Ovary (tissue), 9 donors: ENCODE data around the gene RAB6B. TPM values are rescaled to one million over a fixed set of nuclear protein-coding genes. Genes with fewer than 3 reads are reported as not detected.

Experiments
- DNase-seq, 5 donors: peaks; one replicate each; pipeline ENCODE4 v3.0.0-alpha.2; 2019 to 2020
- H3K27ac ChIP-seq, 2 donors: fragments of 200-600 bp; one replicate each; pipeline versions ENCODE4 v1.5.1 to v1.8.0; 2019 to 2022
- H3K27me3 ChIP-seq: fragments of 200-600 bp; one replicate; pipeline ENCODE4 v1.8.0; 2022
- H3K36me3 ChIP-seq: fragments of 200-600 bp; sonication (generic); one replicate; pipeline ENCODE4 v1.5.1; 2019
- H3K4me1 ChIP-seq: one replicate; pipeline ENCODE4 v1.8.1; 2013; ENCODE audit warnings: mild to moderate bottlenecking, moderate library complexity; ENCODE audit not compliant: insufficient read depth
- H3K4me3 ChIP-seq: fragments of 200-600 bp; sonication (generic); one replicate; pipeline ENCODE4 v1.5.1; 2017
- H3K9me3 ChIP-seq, 2 donors: fragments of 200-600 bp in 1 of 2; sonication (generic) in 1 of 2; one replicate each; pipeline versions ENCODE4 v1.5.1 to v1.8.1; 2013 to 2019; ENCODE audit warnings: mild to moderate bottlenecking in 1 of 2, moderate library complexity in 1 of 2
- EP300 ChIP-seq: sonication (generic); formaldehyde crosslinking; IDR thresholded peaks from one replicate; pipeline ENCODE4 v1.6.1; 2017; ENCODE audit warnings: antibody characterized with exemption
- POLR2A ChIP-seq: fragments of 450-650 bp; IDR thresholded peaks from one replicate; pipeline ENCODE4 v1.6.1; 2017; ENCODE audit warnings: antibody characterized with exemption, mild to moderate bottlenecking, moderate library complexity
- WGBS, 3 donors: extraction: QIAGEN DNeasy Blood & Tissue Kit in 1 of 3; methylation state at CpG; one replicate each; pipeline versions ENCODE4 v1.1.5 to v1.1.7; 2013 to 2017; 5-methylcytosine and 5-hydroxymethylcytosine counted together
- intact Hi-C, 4 donors: fragments of 100-400 bp; cut with DNase I; formaldehyde crosslinking; loops; one replicate each; pipeline versions ENCODE4 v1.11.0 to v1.15.1; 2022 to 2023
- polyA plus RNA-seq, 2 donors: library from polyadenylated mRNA; stranded (reverse); fragments of 200-250 nt in 1 of 2; fragments of 350-450 nt in 1 of 2; fragmentation: Illumina TruSeq in 1 of 2; extraction: RNeasy Lipid Tissue Mini Kit (QIAGEN cat#74804) in 1 of 2; gene quantifications; one replicate each; pipeline ENCODE4 v1.2.3, GENCODE V29; 2013 to 2014
- total RNA-seq, 7 donors: library from RNA; depleted of rRNA in 2 of 7; stranded (reverse); fragments of >200 nt in 2 of 7; fragmentation: NEBNext Ultra II Directional in 3 of 7; extraction: Animal tissue kit (Norgen Biotek cat#: 25700) in 3 of 7; gene quantifications; one replicate each; pipeline versions ENCODE4 v1.1.0 to v1.2.4, GENCODE V29; 2016 to 2023
- TF ChIP-seq, protein P1 (sequence below), 3 donors: fragments of 450-650 bp in 2 of 3; fragments of 200-600 bp in 1 of 3; IDR thresholded peaks; one replicate each; pipeline versions ENCODE4 v1.5.1 to v1.8.0; 2016 to 2022; ENCODE audit warnings: antibody characterized with exemption in 3 of 3, mild to moderate bottlenecking in 1 of 3
- donor health status: DM: no; HTN: no; CAD: no; lungs with moderate emphysema.
- donor health status: DM: no; HTN: no; CAD: no.
- donor health status: Bipolar disorder and iron deficiency.
- donor health status: DM: yes; HTN: yes; CAD: no.
- donor health status: DM: no; HTN: no; CAD: no.
- donor health status: DM: yes; HTN: yes; CAD: no.

Gene RAB6B
- total and polyA plus RNA-seq, 9 donors = 0.50 to 9.1 (median 3.9) TPM

- Histone ChIP-seq H3K27me3 (no peaks in the 10 kb centered on the region), H3K9me3 (no peaks in the 10 kb centered on the region), H3K36me3 (no peaks in the 10 kb centered on the region), H3K4me1 (no peaks in the 10 kb centered on the region), H3K27ac (no peak overlapping the region), H3K4me3 (no peak overlapping the region)
- 90 to 92% (median 91%) methylated on average over 14 of the region's 14 CpGs for WGBS, 3 donors
- no peak for DNase-seq
- TF ChIP-seq, protein P1, sequence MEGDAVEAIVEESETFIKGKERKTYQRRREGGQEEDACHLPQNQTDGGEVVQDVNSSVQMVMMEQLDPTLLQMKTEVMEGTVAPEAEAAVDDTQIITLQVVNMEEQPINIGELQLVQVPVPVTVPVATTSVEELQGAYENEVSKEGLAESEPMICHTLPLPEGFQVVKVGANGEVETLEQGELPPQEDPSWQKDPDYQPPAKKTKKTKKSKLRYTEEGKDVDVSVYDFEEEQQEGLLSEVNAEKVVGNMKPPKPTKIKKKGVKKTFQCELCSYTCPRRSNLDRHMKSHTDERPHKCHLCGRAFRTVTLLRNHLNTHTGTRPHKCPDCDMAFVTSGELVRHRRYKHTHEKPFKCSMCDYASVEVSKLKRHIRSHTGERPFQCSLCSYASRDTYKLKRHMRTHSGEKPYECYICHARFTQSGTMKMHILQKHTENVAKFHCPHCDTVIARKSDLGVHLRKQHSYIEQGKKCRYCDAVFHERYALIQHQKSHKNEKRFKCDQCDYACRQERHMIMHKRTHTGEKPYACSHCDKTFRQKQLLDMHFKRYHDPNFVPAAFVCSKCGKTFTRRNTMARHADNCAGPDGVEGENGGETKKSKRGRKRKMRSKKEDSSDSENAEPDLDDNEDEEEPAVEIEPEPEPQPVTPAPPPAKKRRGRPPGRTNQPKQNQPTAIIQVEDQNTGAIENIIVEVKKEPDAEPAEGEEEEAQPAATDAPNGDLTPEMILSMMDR (IDR thresholded peaks at IDR 0.05) = no peak
- no peak for TF ChIP-seq EP300
- TF ChIP-seq POLR2A = no peak
- intact Hi-C loops = loop anchor here in 1 of 4 donors (5.0 kb wide), 1 partner anchor 968 kb away; no protein-coding TSS in a partner anchor
Observed at GRCh38 chr3:133834621-133835417, 60.9 kb downstream of the RAB6B start.

- Histone ChIP-seq H3K4me1 (no peaks in the 10 kb centered on the region), H3K27ac (no peak overlapping the region), H3K36me3 (no peaks in the 10 kb centered on the region), H3K27me3 (no peaks in the 10 kb centered on the region), H3K9me3 (no peaks in the 10 kb centered on the region), H3K4me3 (no peak overlapping the region)
- TF ChIP-seq, protein P1 (IDR thresholded peaks at IDR 0.05) = no peak
- TF ChIP-seq POLR2A (no peak), EP300 (no peak)
- WGBS, 3 donors = 84 to 88% (median 85%) methylated on average over 13 of the region's 13 CpGs
- intact Hi-C loops = loop anchor here in 1 of 4 donors (5.0 kb wide), 1 partner anchor 967 kb away; no protein-coding TSS in a partner anchor
- DNase-seq = no peak
Observed at GRCh38 chr3:133833880-133834620, 61.6 kb downstream of the RAB6B start.

DNA sequence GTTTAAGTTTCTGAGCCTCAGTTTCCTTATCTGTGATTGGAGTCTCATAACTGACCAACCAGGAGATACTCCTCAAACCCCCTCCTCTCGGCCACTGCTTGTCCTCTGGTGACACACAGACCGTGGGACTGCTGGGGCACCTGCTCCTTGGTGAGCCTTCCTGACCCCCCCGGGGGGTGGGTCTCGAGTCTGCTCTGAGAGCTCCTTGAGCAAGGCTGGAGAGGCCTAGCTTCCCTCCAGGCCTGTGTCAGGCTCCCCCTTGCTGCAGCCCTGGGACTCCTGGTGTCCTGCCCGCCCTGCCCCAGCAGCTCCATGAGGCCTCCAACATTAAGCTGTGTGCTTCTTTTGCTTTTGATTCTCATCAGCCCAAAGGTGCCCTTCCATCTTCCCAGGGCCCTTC, 62.4 kb downstream of the RAB6B start:
- H3K4me1 ChIP-seq = no peaks in the 10 kb centered on the region
- H3K36me3 ChIP-seq = no peaks in the 10 kb centered on the region
- no peak for DNase-seq
- H3K4me3 ChIP-seq = no peak overlapping the region
- 86 to 92% (median 90%) methylated on average over 5 of the region's 5 CpGs for WGBS, 3 donors
- H3K9me3 ChIP-seq = no peaks in the 10 kb centered on the region
- H3K27ac ChIP-seq = no peak overlapping the region
- no peaks in the 10 kb centered on the region for H3K27me3 ChIP-seq
- intact Hi-C loops = loop anchor here in 1 of 4 donors (5.0 kb wide), 1 partner anchor 966 kb away; no protein-coding TSS in a partner anchor
- TF ChIP-seq EP300 (no peak), POLR2A (no peak)
- TF ChIP-seq, protein P1 (IDR thresholded peaks at IDR 0.05) = no peak

GRCh38 chr3:133832802-133833144, 62.9 kb downstream of the RAB6B start:
- Histone ChIP-seq H3K9me3 (no peaks in the 10 kb centered on the region), H3K36me3 (no peaks in the 10 kb centered on the region), H3K27ac (no peak overlapping the region), H3K27me3 (no peaks in the 10 kb centered on the region), H3K4me3 (no peak overlapping the region), H3K4me1 (no peaks in the 10 kb centered on the region)
- 93 to 94% (median 94%) methylated on average over 9 to 10 of the region's 10 CpGs for WGBS, 3 donors
- TF ChIP-seq POLR2A = no peak
- DNase-seq = no peak
- intact Hi-C loops = loop anchor here in 1 of 4 donors (5.0 kb wide), 1 partner anchor 965 kb away; no protein-coding TSS in a partner anchor
